ENCODE data around the gene CNKSR3. TPM values are rescaled to one million over a fixed set of nuclear protein-coding genes. Genes with fewer than 3 reads are reported as not detected.

CNKSR3 gene
- total and polyA plus RNA-seq, 2 of the 8 experiments (the other 6 are each of a cell fraction or from before 2014, with no cell fraction given) = 1.2 to 6.2 TPM

DNA sequence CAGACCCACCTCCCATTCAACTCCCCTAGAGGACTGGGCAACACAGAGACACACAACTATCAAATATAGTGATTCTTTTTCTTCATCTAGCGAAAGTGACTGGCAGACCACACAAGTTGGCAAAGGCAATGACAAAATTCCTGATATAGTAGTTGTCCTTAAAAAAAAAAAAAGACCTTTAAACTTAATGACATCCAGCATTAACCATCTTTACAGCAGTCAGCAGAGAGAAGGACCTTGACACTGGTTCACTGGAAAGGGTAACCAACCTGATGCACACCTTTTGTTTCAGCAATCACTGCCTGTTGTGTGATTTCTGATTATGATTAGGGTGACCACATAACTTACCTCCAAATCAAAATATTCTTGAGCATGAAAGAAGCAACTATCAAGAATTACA is 1.7 kb upstream of the CNKSR3 start:
- TF ChIP-seq KDM1A (IDR thresholded peaks at IDR 0.05; ENCODE audit: borderline replicate concordance, low read length) = no peak
- no peak for TF ChIP-seq NRF1 (IDR thresholded peaks at IDR 0.05; ENCODE audit: low read depth, low read length)
- TF ChIP-seq TAF7 (optimal IDR thresholded peaks at IDR 0.05; ENCODE audit: borderline replicate concordance, low read depth, low read length) = peak; percentile 43
- no peak for TF ChIP-seq KDM5A (IDR thresholded peaks at IDR 0.05; ENCODE audit: low read length)
- POLR2A ChIA-PET (ENCODE audit: partially characterized antibody) = no interaction called here
- CTCF ChIA-PET (ENCODE audit: partially characterized antibody) = interaction anchor here (0.5 to 5.9 kb wide), 3 partner anchors 13 to 1457 kb away, joined by 3 to 45 read pairs (median 4); no protein-coding TSS in a partner anchor

More for the DNA sequence above, 1.7 kb upstream of the CNKSR3 start:
- H2BK5ac ChIP-seq (ENCODE audit: low read depth, low read length) = no peak overlapping the region
- no peak overlapping the region for H3K14ac ChIP-seq (ENCODE audit: insufficient read length)
- WGBS, 2 experiments (ENCODE audit: extremely low coverage in 1 of 2, insufficient coverage in 1 of 2, insufficient read length in 1 of 2, insufficient replicate concordance in 2 of 2, low coverage in 1 of 2, low lambda C conversion rate in 2 of 2, missing lambda C conversion rate in 1 of 2) = 60% methylated on average over 1 of the region's 1 CpG; no CpG with 5 or more reads in 1 of the 2 experiments
- FAIRE-seq (no peak), DNase-seq (ENCODE audit: low read depth in 1 of 2, low spot score in 2 of 2) (no peak)
- no peak overlapping the region for H3K4ac ChIP-seq (replicated peaks; ENCODE audit: insufficient read length, low read depth, low read length)
- peaks cover 10% of the 10 kb centered on the region for H3K23me2 ChIP-seq (ENCODE audit: low read depth, low read length)
- peak overlapping the region in 1 of 2 experiments; percentile 67; a peak in 1 of 4 replicates for H3K4me2 ChIP-seq (ENCODE audit: insufficient read depth in 1 of 2, low read depth in 2 of 2, low read length in 2 of 2)
- no peak overlapping the region for H2BK120ac ChIP-seq (replicated peaks; ENCODE audit: low read depth, low read length)
- no peak overlapping the region for H4K8ac ChIP-seq (ENCODE audit: extremely low read depth, insufficient read depth, low read length)
- H3K79me1 ChIP-seq (ENCODE audit: low read depth, low read length) = no peaks in the 10 kb centered on the region
- H3K27ac ChIP-seq (ENCODE audit: low read depth, low read length) = no peak overlapping the region
- H3K4me3 ChIP-seq (ENCODE audit: extremely low read depth in 1 of 4, insufficient read depth in 2 of 4, low read depth in 3 of 4, low read length in 4 of 4) = peak overlapping the region in 1 of 4 experiments; percentile 15; a peak in 1 of 8 replicates
- H2BK15ac ChIP-seq (ENCODE audit: low read length) = no peak overlapping the region
- H3K9ac ChIP-seq (replicated peaks in 1 of 4; ENCODE audit: extremely low read depth in 1 of 4, low read depth in 3 of 4, low read length in 3 of 4) = no peak overlapping the region
- H3K18ac ChIP-seq (ENCODE audit: extremely low read depth, low read length) = no peak overlapping the region
- peaks cover 0 to 14% of the 10 kb centered on the region in 2 experiments; a peak in 3 of 4 replicates for H3K79me2 ChIP-seq (ENCODE audit: control insufficient read depth in 1 of 2, insufficient read depth in 2 of 2, low read length in 2 of 2)
- H2AFZ ChIP-seq (ENCODE audit: low read length) = no peak overlapping the region
- peaks cover 0 to 3% (median 0%) of the 10 kb centered on the region in 4 experiments; a peak in 2 of 8 replicates for H3K36me3 ChIP-seq (ENCODE audit: control insufficient read depth in 2 of 4, insufficient read depth in 4 of 4, low read length in 3 of 4)
- no peak overlapping the region for H3K23ac ChIP-seq (ENCODE audit: insufficient read length)
- no peak overlapping the region for H2BK12ac ChIP-seq (ENCODE audit: low read depth, low read length)
- peaks cover 2 to 9% of the 10 kb centered on the region in 2 experiments for H4K20me1 ChIP-seq (replicated peaks in 1 of 2; ENCODE audit: control insufficient read depth in 1 of 2, insufficient read depth in 2 of 2, low read length in 2 of 2)
- peaks cover 8 to 20% (median 19%) of the 10 kb centered on the region in 4 experiments for H3K27me3 ChIP-seq (replicated peaks in 1 of 4; ENCODE audit: control insufficient read depth in 3 of 4, extremely low read depth in 1 of 4, insufficient read depth in 3 of 4, low read length in 3 of 4)
- no peak overlapping the region for H4K91ac ChIP-seq (replicated peaks; ENCODE audit: insufficient read length, low read length)
- no peak overlapping the region for H3K56ac ChIP-seq (replicated peaks; ENCODE audit: insufficient read length, low read depth, low read length)
- H3K9me3 ChIP-seq (ENCODE audit: insufficient read depth in 2 of 2, low read depth in 1 of 2, low read length in 1 of 2) = no peaks in the 10 kb centered on the region
- H4K5ac ChIP-seq (ENCODE audit: insufficient read length, low read depth, low read length) = no peak overlapping the region
- no peak overlapping the region for H2AK5ac ChIP-seq (ENCODE audit: low read depth, low read length)
- H2BK20ac ChIP-seq (ENCODE audit: low read length) = no peak overlapping the region
- peaks cover 1 to 22% (median 11%) of the 10 kb centered on the region in 4 experiments; a peak in 6 of 7 replicates for H3K4me1 ChIP-seq (replicated peaks in 1 of 4; ENCODE audit: control insufficient read depth in 3 of 4, insufficient read depth in 4 of 4, low read length in 3 of 4)
